CD4-positive, alpha-beta memory T cell (primary cell): ENCODE data around the gene PLA2G4A. TPM values are rescaled to one million over a fixed set of nuclear protein-coding genes. Genes with fewer than 3 reads are reported as not detected.
A peak's percentile ranks its signal among the peaks of the same experiment; 100 is the strongest.

ENCODE experiments used
- CTCF ChIA-PET: fragments of 350-600 bp; sonication (Branson Sonifier 250); formaldehyde crosslinking; loops from one replicate; lab custom pipeline; 2021; ENCODE audit warnings: inconsistent platforms; ENCODE audit not compliant: partially characterized antibody; lab: Charles Lee
- POLR2A ChIA-PET: fragments of 350-600 bp; sonication (Branson Sonifier 250); formaldehyde crosslinking; loops from one replicate; lab custom pipeline; 2021; ENCODE audit not compliant: partially characterized antibody; lab: Charles Lee
- DNase-seq, 5 donors: peaks; one replicate each; pipeline versions ENCODE4 v3.0.0 to v3.0.0-alpha.2; 2020 to 2022; ENCODE audit warnings: mixed read lengths in 1 of 5
- H3K27ac ChIP-seq: one replicate; pipeline ENCODE4 v1.7.0; 2013; ENCODE audit warnings: low read depth, low read length
- H3K27me3 ChIP-seq: 2 replicates; pipeline ENCODE4 v1.7.0; 2013; ENCODE audit warnings: mild to moderate bottlenecking, low read length, moderate library complexity; ENCODE audit not compliant: insufficient read depth
- H3K36me3 ChIP-seq: 2 replicates; pipeline ENCODE4 v1.7.0; 2013; ENCODE audit warnings: mild to moderate bottlenecking, low read length, moderate library complexity; ENCODE audit not compliant: insufficient read depth
- H3K4me1 ChIP-seq: 2 replicates; pipeline ENCODE4 v1.7.0; 2013; ENCODE audit warnings: mild to moderate bottlenecking, low read length, moderate library complexity; ENCODE audit not compliant: insufficient read depth
- H3K4me3 ChIP-seq, 2 donors: one replicate each; pipeline ENCODE4 v1.7.0; 2013; ENCODE audit warnings: low read length in 2 of 2, mild to moderate bottlenecking in 1 of 2
- H3K9me3 ChIP-seq, 2 donors: one replicate each; pipeline ENCODE4 v1.7.0; 2013; ENCODE audit warnings: low read length in 2 of 2, control low read depth in 1 of 2; ENCODE audit not compliant: control insufficient read depth in 1 of 2
- H3K27ac Mint-ChIP-seq, 7 donors: one replicate each; pipeline ENCODE4 v1.8.0; 2020 to 2021; ENCODE audit warnings: mixed read lengths in 7 of 7, mild to moderate bottlenecking in 6 of 7, inconsistent platforms in 3 of 7, moderate library complexity in 3 of 7
- H3K27me3 Mint-ChIP-seq, 2 donors: one replicate each; pipeline ENCODE4 v1.8.0; 2020 to 2021; ENCODE audit warnings: mixed read lengths in 2 of 2
- H3K36me3 Mint-ChIP-seq, 2 donors: one replicate each; pipeline ENCODE4 v1.8.0; 2020 to 2021; ENCODE audit warnings: mixed read lengths in 2 of 2, inconsistent platforms in 1 of 2, mild to moderate bottlenecking in 1 of 2
- H3K4me1 Mint-ChIP-seq, 4 donors: one replicate each; pipeline ENCODE4 v1.8.0; 2020 to 2021; ENCODE audit warnings: mixed read lengths in 4 of 4, mild to moderate bottlenecking in 1 of 4
- H3K4me3 Mint-ChIP-seq, 8 donors: one replicate each; pipeline ENCODE4 v1.8.0; 2020 to 2021; ENCODE audit warnings: mixed read lengths in 8 of 8, mild to moderate bottlenecking in 7 of 8, moderate library complexity in 6 of 8, inconsistent platforms in 3 of 8
- H3K9me3 Mint-ChIP-seq, 8 donors: one replicate each; pipeline ENCODE4 v1.8.0; 2020 to 2021; ENCODE audit warnings: mixed read lengths in 8 of 8, mild to moderate bottlenecking in 5 of 8, inconsistent platforms in 3 of 8, moderate library complexity in 1 of 8
- intact Hi-C: fragments of 100-400 bp; cut with micrococcal nuclease; formaldehyde crosslinking; loops from one replicate; pipeline ENCODE4 v1.15.1; 2023
- polyA plus RNA-seq, 2 donors: library from polyadenylated mRNA; unstranded; fragments of 300-500 nt; fragmentation: Illumina TruSeq; gene quantifications; one replicate each; pipeline ENCODE4 v1.2.3, GENCODE V29; 2021
- total RNA-seq, 2 experiments: library from RNA; stranded (reverse); gene quantifications; one replicate each; pipeline ENCODE4 v1.2.3, GENCODE V29; 2021

Gene PLA2G4A
- total and polyA plus RNA-seq, 4 experiments from 2014 or later: 0.25 to 0.32 TPM; not detected in 2

GRCh38 chr1:186899977-186900376 is 71.2 kb downstream of the PLA2G4A start:
- Histone ChIP-seq H3K9me3 (no peaks in the 10 kb centered on the region), H3K36me3 (no peaks in the 10 kb centered on the region), H3K27ac (no peak overlapping the region), H3K4me3 (no peak overlapping the region), H3K4me1 (no peaks in the 10 kb centered on the region), H3K27me3 (no peaks in the 10 kb centered on the region)
- intact Hi-C loops: no loop called here
- Mint-ChIP-seq H3K27me3 (no peaks in the 10 kb centered on the region), H3K9me3 (peaks cover 0 to 5% (median 0%) of the 10 kb centered on the region in 8 donors), H3K4me1 (no peaks in the 10 kb centered on the region), H3K4me3 (no peak overlapping the region), H3K27ac (no peak overlapping the region), H3K36me3 (no peaks in the 10 kb centered on the region)
- no peak for DNase-seq
- ChIA-PET POLR2A (no interaction called here), CTCF (no interaction called here)

- Histone ChIP-seq H3K36me3 (no peaks in the 10 kb centered on the region), H3K4me3 (no peak overlapping the region), H3K27ac (no peak overlapping the region), H3K27me3 (no peaks in the 10 kb centered on the region), H3K4me1 (no peaks in the 10 kb centered on the region), H3K9me3 (no peaks in the 10 kb centered on the region)
- ChIA-PET CTCF (no interaction called here), POLR2A (no interaction called here)
- Mint-ChIP-seq H3K27ac (no peak overlapping the region), H3K4me3 (no peak overlapping the region), H3K9me3 (peaks cover 0 to 5% (median 0%) of the 10 kb centered on the region in 8 donors), H3K4me1 (no peaks in the 10 kb centered on the region), H3K27me3 (no peaks in the 10 kb centered on the region), H3K36me3 (no peaks in the 10 kb centered on the region)
- intact Hi-C loops: no loop called here
- no peak for DNase-seq
These were observed 71.9 kb downstream of the PLA2G4A start for GRCh38 chr1:186900539-186901237.

DNA sequence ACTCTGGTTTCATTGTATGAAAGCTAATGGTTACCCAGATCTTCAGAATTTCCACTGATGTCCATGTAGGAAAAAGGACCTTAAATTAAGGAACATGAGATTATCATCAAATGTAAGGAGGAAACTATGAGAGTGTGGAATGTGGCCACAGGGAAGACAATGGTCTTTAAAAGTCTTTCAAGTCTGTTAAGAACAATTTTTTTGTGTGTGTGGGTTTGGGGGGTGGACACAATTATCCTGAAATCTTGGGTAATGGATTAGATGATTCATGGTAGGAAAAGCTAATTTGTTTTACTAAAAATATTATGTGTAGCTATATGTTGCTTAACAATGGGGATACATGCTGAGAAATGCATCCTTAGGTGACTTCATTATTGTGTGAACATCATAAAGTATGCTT is 72.9 kb downstream of the PLA2G4A start:
- no peaks in the 10 kb centered on the region for H3K36me3 ChIP-seq
- H3K27ac ChIP-seq: no peak overlapping the region
- Mint-ChIP-seq H3K36me3 (no peaks in the 10 kb centered on the region), H3K9me3 (peaks cover 0 to 5% (median 0%) of the 10 kb centered on the region in 8 donors), H3K4me1 (no peaks in the 10 kb centered on the region), H3K27ac (no peak overlapping the region), H3K27me3 (no peaks in the 10 kb centered on the region), H3K4me3 (no peak overlapping the region)
- H3K4me3 ChIP-seq: no peak overlapping the region
- DNase-seq: no peak
- CTCF ChIA-PET: no interaction called here
- H3K4me1 ChIP-seq: no peaks in the 10 kb centered on the region
- intact Hi-C loops: no loop called here
- POLR2A ChIA-PET: no interaction called here
- H3K27me3 ChIP-seq: no peaks in the 10 kb centered on the region
- H3K9me3 ChIP-seq: no peaks in the 10 kb centered on the region

DNA sequence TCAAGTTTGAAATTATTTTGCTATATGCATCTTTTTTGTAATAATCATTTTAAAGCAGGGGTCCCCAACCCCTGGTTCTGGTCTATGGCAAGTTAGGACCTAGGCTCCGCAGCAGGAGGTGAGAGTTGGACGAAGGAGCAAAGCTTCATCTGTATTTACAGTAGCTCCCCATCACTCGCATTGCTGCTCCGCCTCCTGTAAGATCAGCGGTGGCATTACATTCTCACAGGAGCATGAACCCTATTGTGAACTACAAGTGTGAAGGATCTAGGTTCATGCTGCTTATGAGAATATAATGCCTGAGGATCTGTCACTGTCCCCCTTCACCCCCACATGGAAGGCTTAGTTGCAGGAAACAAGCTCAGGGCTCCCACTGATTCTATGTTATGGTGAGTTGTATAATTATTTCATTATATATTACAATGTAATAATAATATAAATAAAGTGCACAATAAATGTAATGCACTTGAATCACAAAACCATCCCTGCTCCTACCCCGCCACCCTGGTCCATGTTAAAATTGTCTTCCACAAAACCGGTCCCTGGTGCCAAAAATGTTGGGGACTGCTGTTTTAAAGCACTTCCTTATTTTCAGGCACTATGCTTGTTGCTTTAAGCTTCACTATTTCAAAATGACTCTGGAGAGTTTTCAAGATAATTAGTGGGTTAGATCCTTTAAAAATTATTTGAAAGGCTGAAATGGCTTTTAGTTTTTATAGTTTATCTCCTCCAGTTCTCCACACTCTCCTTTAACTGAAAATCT is 74.8 kb downstream of the PLA2G4A start:
- Histone ChIP-seq H3K27ac (no peak overlapping the region), H3K27me3 (no peaks in the 10 kb centered on the region), H3K4me1 (no peaks in the 10 kb centered on the region), H3K4me3 (no peak overlapping the region), H3K9me3 (no peaks in the 10 kb centered on the region), H3K36me3 (no peaks in the 10 kb centered on the region)
- peaks cover 0 to 5% (median 0%) of the 10 kb centered on the region in 8 donors for H3K9me3 Mint-ChIP-seq
- H3K36me3 Mint-ChIP-seq: no peaks in the 10 kb centered on the region
- H3K4me3 Mint-ChIP-seq: no peak overlapping the region
- POLR2A ChIA-PET: no interaction called here
- H3K4me1 Mint-ChIP-seq: no peaks in the 10 kb centered on the region
- CTCF ChIA-PET: no interaction called here
- intact Hi-C loops: no loop called here
- no peaks in the 10 kb centered on the region for H3K27me3 Mint-ChIP-seq
- no peak for DNase-seq
- H3K27ac Mint-ChIP-seq: no peak overlapping the region

GRCh38 chr1:186904361-186904760 is 75.6 kb downstream of the PLA2G4A start:
- no peaks in the 10 kb centered on the region for H3K36me3 ChIP-seq

GRCh38 chr1:186905561-186905960 is 76.8 kb downstream of the PLA2G4A start:
- Mint-ChIP-seq H3K36me3 (no peaks in the 10 kb centered on the region), H3K4me3 (no peak overlapping the region), H3K27me3 (no peaks in the 10 kb centered on the region), H3K27ac (no peak overlapping the region), H3K4me1 (no peaks in the 10 kb centered on the region), H3K9me3 (peaks cover 0 to 5% (median 0%) of the 10 kb centered on the region in 8 donors)
- intact Hi-C loops: no loop called here
- Histone ChIP-seq H3K4me1 (no peaks in the 10 kb centered on the region), H3K27me3 (no peaks in the 10 kb centered on the region), H3K36me3 (no peaks in the 10 kb centered on the region), H3K27ac (no peak overlapping the region), H3K9me3 (no peaks in the 10 kb centered on the region), H3K4me3 (no peak overlapping the region)
- ChIA-PET POLR2A (no interaction called here), CTCF (no interaction called here)
- DNase-seq: no peak

More at GRCh38 chr1:186904361-186904760, 75.6 kb downstream of the PLA2G4A start:
- Histone ChIP-seq H3K4me1 (no peaks in the 10 kb centered on the region), H3K4me3 (no peak overlapping the region), H3K27me3 (no peaks in the 10 kb centered on the region), H3K27ac (no peak overlapping the region), H3K9me3 (no peaks in the 10 kb centered on the region)
- DNase-seq: no peak
- POLR2A ChIA-PET: no interaction called here
- intact Hi-C loops: no loop called here
- Mint-ChIP-seq H3K36me3 (no peaks in the 10 kb centered on the region), H3K27ac (peak overlapping the region in 1 of 7 donors; percentile 11), H3K27me3 (no peaks in the 10 kb centered on the region), H3K4me3 (no peak overlapping the region), H3K9me3 (peaks cover 0 to 5% (median 0%) of the 10 kb centered on the region in 8 donors), H3K4me1 (no peaks in the 10 kb centered on the region)
- CTCF ChIA-PET: no interaction called here

DNA sequence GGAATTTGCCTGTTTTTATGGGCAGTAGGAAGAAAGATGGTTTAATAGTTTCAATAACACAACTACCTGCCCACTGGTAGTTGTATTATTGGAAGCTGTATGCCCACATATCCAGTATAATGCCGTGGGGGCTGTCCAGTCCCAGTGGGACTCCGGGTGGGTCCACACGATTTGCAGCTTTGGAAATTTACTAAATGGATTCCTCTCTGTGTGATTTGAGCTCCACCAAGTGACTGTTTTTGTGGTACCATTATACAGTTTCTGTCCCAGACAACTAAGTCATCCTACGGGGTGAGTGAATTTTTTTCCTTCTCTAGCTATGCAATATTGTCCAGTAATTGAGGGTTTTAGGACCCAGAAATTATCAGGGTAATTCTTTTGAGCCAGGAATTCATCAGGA is 86.8 kb downstream of the PLA2G4A start:
- Mint-ChIP-seq H3K4me1 (no peaks in the 10 kb centered on the region), H3K4me3 (no peak overlapping the region), H3K9me3 (no peaks in the 10 kb centered on the region), H3K27ac (no peak overlapping the region), H3K27me3 (no peaks in the 10 kb centered on the region), H3K36me3 (no peaks in the 10 kb centered on the region)
- H3K27me3 ChIP-seq: no peaks in the 10 kb centered on the region
- no peak overlapping the region for H3K4me3 ChIP-seq
- H3K27ac ChIP-seq: no peak overlapping the region
- DNase-seq: no peak
- no peaks in the 10 kb centered on the region for H3K9me3 ChIP-seq
- H3K4me1 ChIP-seq: no peaks in the 10 kb centered on the region
- intact Hi-C loops: no loop called here
- ChIA-PET POLR2A (no interaction called here), CTCF (no interaction called here)
- H3K36me3 ChIP-seq: no peaks in the 10 kb centered on the region
